GM23248 (cell line): ENCODE measurements around the gene AFTPH. TPM values are rescaled to one million over a fixed set of nuclear protein-coding genes. Genes with fewer than 3 reads are reported as not detected.

ENCODE experiments used
- DNase-seq: peaks from one replicate; pipeline ENCODE4 v3.0.0-alpha.2; 2015
- H2AFZ ChIP-seq: fragments of 200-600 bp; sonication (generic); 2 replicates; pipeline ENCODE4 v1.6.1; 2016; ENCODE audit warnings: antibody characterized with exemption
- H3F3A ChIP-seq: fragments of 200-600 bp; sonication (generic); 2 replicates; pipeline ENCODE4 v1.6.1; 2016; ENCODE audit warnings: mild to moderate bottlenecking, antibody characterized with exemption, mixed run types; ENCODE audit not compliant: insufficient read depth
- H3K27ac ChIP-seq: fragments of 200-600 bp; sonication (generic); 2 replicates; pipeline ENCODE4 v1.5.1; 2016; ENCODE audit warnings: mild to moderate bottlenecking
- H3K27me3 ChIP-seq: fragments of 200-600 bp; sonication (generic); replicated peaks from 2 replicates; pipeline ENCODE4 v1.6.1; 2016; ENCODE audit warnings: mild to moderate bottlenecking; ENCODE audit not compliant: insufficient read depth
- H3K36me3 ChIP-seq: fragments of 200-600 bp; sonication (generic); 2 replicates; pipeline ENCODE4 v1.6.1; 2016; ENCODE audit warnings: low read depth, mild to moderate bottlenecking
- H3K4me1 ChIP-seq: fragments of 200-600 bp; sonication (generic); 2 replicates; pipeline ENCODE4 v1.6.1; 2016; ENCODE audit warnings: mild to moderate bottlenecking; ENCODE audit not compliant: insufficient read depth
- H3K4me2 ChIP-seq: fragments of 200-600 bp; sonication (generic); one replicate; pipeline ENCODE4 v1.6.1; 2016; ENCODE audit warnings: mild to moderate bottlenecking; ENCODE audit not compliant: unreplicated experiment
- H3K4me3 ChIP-seq: fragments of 200-600 bp; sonication (generic); 2 replicates; pipeline ENCODE4 v1.5.1; 2016; ENCODE audit warnings: mild to moderate bottlenecking
- H3K79me2 ChIP-seq: fragments of 200-600 bp; sonication (generic); 2 replicates; pipeline ENCODE4 v1.6.1; 2016; ENCODE audit warnings: mild to moderate bottlenecking; ENCODE audit not compliant: insufficient read depth
- H3K9ac ChIP-seq: fragments of 200-600 bp; sonication (generic); 2 replicates; pipeline ENCODE4 v1.6.1; 2016; ENCODE audit warnings: mild to moderate bottlenecking
- H3K9me2 ChIP-seq: fragments of 200-600 bp; sonication (generic); 2 replicates; pipeline ENCODE4 v1.6.1; 2016; ENCODE audit warnings: mixed run types, mild to moderate bottlenecking, moderate library complexity; ENCODE audit not compliant: insufficient read depth
- H3K9me3 ChIP-seq: fragments of 200-600 bp; sonication (generic); one replicate; pipeline ENCODE4 v1.6.1; 2017; ENCODE audit warnings: low read depth
- H4K20me1 ChIP-seq: fragments of 200-600 bp; sonication (generic); 2 replicates; pipeline ENCODE4 v1.6.0; 2016; ENCODE audit not compliant: insufficient read depth
- EZH2 ChIP-seq: fragments of 200-600 bp; sonication (generic); IDR thresholded peaks from 2 replicates; pipeline ENCODE4 v1.6.1; 2018; ENCODE audit warnings: antibody characterized with exemption, mild to moderate bottlenecking; ENCODE audit not compliant: insufficient read depth, poor library complexity, severe bottlenecking
- EZH2phosphoT487 ChIP-seq: fragments of 200-600 bp; sonication (generic); IDR thresholded peaks from 2 replicates; pipeline ENCODE4 v1.6.1; 2018; ENCODE audit warnings: antibody characterized with exemption, moderate library complexity, mild to moderate bottlenecking, low read depth; ENCODE audit not compliant: insufficient read depth
- WGBS, 2 experiments: methylation state at CpG; one replicate each; pipeline ENCODE4 v1.1.6; 2015 to 2017; ENCODE audit warnings: low lambda C conversion rate in 2 of 2, low coverage in 1 of 2; ENCODE audit errors: missing lambda C conversion rate in 2 of 2; 5-methylcytosine and 5-hydroxymethylcytosine counted together
- in situ Hi-C: fragments of 300-500 bp; cut with MboI; formaldehyde crosslinking; loops from 2 replicates; pipeline ENCODE4 v1.15.0; 2020
- polyA plus RNA-seq: library from polyadenylated mRNA; unstranded; fragments of >200 nt; fragmentation: Nextera tagmentation; extraction: Ambion mirVana; gene quantifications from 2 replicates; pipeline ENCODE4 v1.2.1, GENCODE V29; 2016
- total RNA-seq: library from RNA; depleted of rRNA; stranded (reverse); fragments of >200 nt; shearing (Covaris generic); gene quantifications from 2 replicates; pipeline ENCODE4 v1.2.3, GENCODE V29; 2014

Gene AFTPH
- total and polyA plus RNA-seq, 2 experiments from 2014 or later, result 8.8 to 26.2 TPM

- H3K4me1 ChIP-seq, result no peaks in the 10 kb centered on the region
- in situ Hi-C loops, result no loop called here
- H3K9ac ChIP-seq, result no peak overlapping the region
- no peaks in the 10 kb centered on the region for H3K36me3 ChIP-seq
- 0 out of 2 replicates have a peak, but pooled peaks cover 6% of the 10 kb centered on the region for H3F3A ChIP-seq
- no peak overlapping the region for H3K4me2 ChIP-seq
- no peaks in the 10 kb centered on the region for H3K9me2 ChIP-seq
- H3K79me2 ChIP-seq, result no peaks in the 10 kb centered on the region
- H2AFZ ChIP-seq, result no peak overlapping the region
- H3K9me3 ChIP-seq, result no peaks in the 10 kb centered on the region
- no peaks in the 10 kb centered on the region for H4K20me1 ChIP-seq
- 97 to 100% methylated on average over 6 of the region's 6 CpGs for WGBS, 2 experiments
- TF ChIP-seq EZH2phosphoT487 (no peak), EZH2 (no peak)
- no peak for DNase-seq
- H3K27ac ChIP-seq, result no peak overlapping the region
- no peak overlapping the region for H3K4me3 ChIP-seq
- no peaks in the 10 kb centered on the region for H3K27me3 ChIP-seq
These were observed 100.0 kb downstream of the AFTPH start for GRCh38 chr2:64624108-64624610.

GRCh38 chr2:64624862-64625261 is 100.7 kb downstream of the AFTPH start:
- no peak for DNase-seq
- H3K36me3 ChIP-seq, result no peaks in the 10 kb centered on the region
- 0 out of 2 replicates have a peak, but pooled peaks cover 9% of the 10 kb centered on the region for H3F3A ChIP-seq
- H3K9me2 ChIP-seq, result no peaks in the 10 kb centered on the region
- H3K4me2 ChIP-seq, result no peak overlapping the region
- H4K20me1 ChIP-seq, result no peaks in the 10 kb centered on the region
- TF ChIP-seq EZH2, result no peak
- TF ChIP-seq EZH2phosphoT487, result no peak
- H2AFZ ChIP-seq, result no peak overlapping the region
- H3K9ac ChIP-seq, result no peak overlapping the region
- H3K9me3 ChIP-seq, result no peaks in the 10 kb centered on the region
- in situ Hi-C loops, result no loop called here
- H3K27me3 ChIP-seq, result no peaks in the 10 kb centered on the region
- no peak overlapping the region for H3K27ac ChIP-seq
- no peak overlapping the region for H3K4me3 ChIP-seq
- peaks cover 4% of the 10 kb centered on the region for H3K79me2 ChIP-seq
- no peaks in the 10 kb centered on the region for H3K4me1 ChIP-seq
- 84 to 94% methylated on average over 6 of the region's 6 CpGs for WGBS, 2 experiments

GRCh38 chr2:64625299-64626145 is 101.4 kb downstream of the AFTPH start:
- Histone ChIP-seq H3F3A (0 out of 2 replicates have a peak, but pooled peaks cover 9% of the 10 kb centered on the region), H3K9me2 (no peaks in the 10 kb centered on the region), H3K4me1 (no peaks in the 10 kb centered on the region), H3K27me3 (no peaks in the 10 kb centered on the region), H3K36me3 (no peaks in the 10 kb centered on the region), H3K9ac (no peak overlapping the region), H3K9me3 (no peaks in the 10 kb centered on the region), H3K4me3 (no peak overlapping the region), H3K79me2 (peaks cover 10% of the 10 kb centered on the region), H3K4me2 (no peak overlapping the region), H3K27ac (no peak overlapping the region), H2AFZ (no peak overlapping the region), H4K20me1 (no peaks in the 10 kb centered on the region)
- TF ChIP-seq EZH2 (no peak), EZH2phosphoT487 (no peak)
- in situ Hi-C loops, result no loop called here
- no peak for DNase-seq
- WGBS, 2 experiments, result 82 to 85% methylated on average over 7 of the region's 7 CpGs

- H4K20me1 ChIP-seq, result no peaks in the 10 kb centered on the region
- 80 to 82% methylated on average over 10 of the region's 10 CpGs for WGBS, 2 experiments
- no peak for DNase-seq
- no peak overlapping the region for H3K4me2 ChIP-seq
- no peaks in the 10 kb centered on the region for H3K36me3 ChIP-seq
- no peaks in the 10 kb centered on the region for H3K27me3 ChIP-seq
- no peak for TF ChIP-seq EZH2phosphoT487
- TF ChIP-seq EZH2, result no peak
- no peak overlapping the region for H3K27ac ChIP-seq
- no peak overlapping the region for H3K4me3 ChIP-seq
- H2AFZ ChIP-seq, result no peak overlapping the region
- no peaks in the 10 kb centered on the region for H3K9me2 ChIP-seq
- H3K9ac ChIP-seq, result no peak overlapping the region
- H3K4me1 ChIP-seq, result no peaks in the 10 kb centered on the region
- H3K9me3 ChIP-seq, result no peaks in the 10 kb centered on the region
- 0 out of 2 replicates have a peak, but pooled peaks cover 9% of the 10 kb centered on the region for H3F3A ChIP-seq
- in situ Hi-C loops, result no loop called here
- H3K79me2 ChIP-seq, result peaks cover 18% of the 10 kb centered on the region
These were observed 102.2 kb downstream of the AFTPH start for GRCh38 chr2:64626146-64626809.
